Measurements from ENCODE around the gene APMAP.

APMAP gene

DNA sequence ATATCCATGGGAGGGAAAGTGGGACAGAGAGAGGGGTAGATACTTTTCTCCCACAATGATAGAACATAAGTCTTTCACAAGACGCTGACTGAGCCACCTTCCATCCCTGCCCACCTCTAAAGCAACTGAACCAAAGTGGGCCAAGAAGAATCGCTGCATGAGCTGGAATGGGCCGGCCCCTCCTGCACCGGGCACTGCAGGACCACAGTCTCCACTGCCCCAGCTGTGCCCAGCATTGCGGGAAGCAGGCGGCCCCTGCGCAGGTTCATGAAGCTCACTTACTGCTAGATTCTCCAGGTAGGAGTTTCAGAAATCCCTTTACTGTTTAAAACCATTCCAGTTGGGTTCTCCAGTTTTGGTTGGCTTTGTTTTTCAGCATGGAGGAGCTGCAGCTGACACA, 75.5 kb downstream of the APMAP start:
- TF ChIP-seq, protein P1, sequence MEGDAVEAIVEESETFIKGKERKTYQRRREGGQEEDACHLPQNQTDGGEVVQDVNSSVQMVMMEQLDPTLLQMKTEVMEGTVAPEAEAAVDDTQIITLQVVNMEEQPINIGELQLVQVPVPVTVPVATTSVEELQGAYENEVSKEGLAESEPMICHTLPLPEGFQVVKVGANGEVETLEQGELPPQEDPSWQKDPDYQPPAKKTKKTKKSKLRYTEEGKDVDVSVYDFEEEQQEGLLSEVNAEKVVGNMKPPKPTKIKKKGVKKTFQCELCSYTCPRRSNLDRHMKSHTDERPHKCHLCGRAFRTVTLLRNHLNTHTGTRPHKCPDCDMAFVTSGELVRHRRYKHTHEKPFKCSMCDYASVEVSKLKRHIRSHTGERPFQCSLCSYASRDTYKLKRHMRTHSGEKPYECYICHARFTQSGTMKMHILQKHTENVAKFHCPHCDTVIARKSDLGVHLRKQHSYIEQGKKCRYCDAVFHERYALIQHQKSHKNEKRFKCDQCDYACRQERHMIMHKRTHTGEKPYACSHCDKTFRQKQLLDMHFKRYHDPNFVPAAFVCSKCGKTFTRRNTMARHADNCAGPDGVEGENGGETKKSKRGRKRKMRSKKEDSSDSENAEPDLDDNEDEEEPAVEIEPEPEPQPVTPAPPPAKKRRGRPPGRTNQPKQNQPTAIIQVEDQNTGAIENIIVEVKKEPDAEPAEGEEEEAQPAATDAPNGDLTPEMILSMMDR (IDR thresholded peaks at IDR 0.05; ENCODE audit: low read depth, low read length) = no peak
- no peak for DNase-seq (ENCODE audit: extremely low read depth, low read depth)

DNA sequence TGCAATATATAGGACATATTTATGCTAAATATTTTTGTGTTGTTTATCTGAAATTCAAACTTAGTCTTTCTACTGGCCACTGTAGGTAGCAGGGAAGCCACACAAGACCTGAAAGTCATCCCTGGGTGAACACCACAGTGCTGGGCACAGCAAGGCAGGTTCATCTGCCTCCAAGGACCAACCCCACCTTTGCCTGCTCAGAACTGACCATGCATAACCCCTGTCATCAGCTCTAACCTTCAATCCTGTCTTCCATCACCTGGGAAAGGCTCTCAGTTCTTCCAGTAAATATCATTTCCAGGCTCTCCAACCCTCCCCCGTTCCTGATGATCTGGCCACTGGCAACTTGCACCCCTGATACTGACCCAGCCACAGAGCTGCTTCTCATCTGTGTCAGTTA, 76.1 kb downstream of the APMAP start:
- TF ChIP-seq, protein P1 (IDR thresholded peaks at IDR 0.05; ENCODE audit: low read depth, low read length) = no peak
- no peak for DNase-seq (ENCODE audit: extremely low read depth, low read depth)

DNA sequence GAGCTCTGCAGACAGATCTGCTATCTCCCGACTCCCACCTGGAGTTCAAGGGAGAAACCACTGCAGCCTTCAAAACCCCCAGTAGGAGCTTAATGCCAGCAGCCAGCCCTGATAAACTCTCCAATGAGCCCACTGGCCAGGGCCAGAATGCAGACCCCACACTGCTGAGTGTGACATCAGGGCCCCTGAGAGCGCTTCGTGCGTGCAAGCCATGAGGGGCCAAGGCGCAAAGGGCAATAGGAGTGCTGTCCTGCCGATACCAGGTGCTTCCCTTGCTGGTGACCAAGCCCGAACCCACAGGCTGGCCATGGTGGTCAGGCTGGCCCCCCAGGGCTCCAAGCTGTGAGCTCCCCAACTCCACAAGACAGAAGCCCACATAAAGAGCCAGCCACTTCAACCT, 76.7 kb downstream of the APMAP start:
- DNase-seq (ENCODE audit: extremely low read depth, low read depth) = no peak
- TF ChIP-seq, protein P1 (IDR thresholded peaks at IDR 0.05; ENCODE audit: low read depth, low read length) = no peak

DNA sequence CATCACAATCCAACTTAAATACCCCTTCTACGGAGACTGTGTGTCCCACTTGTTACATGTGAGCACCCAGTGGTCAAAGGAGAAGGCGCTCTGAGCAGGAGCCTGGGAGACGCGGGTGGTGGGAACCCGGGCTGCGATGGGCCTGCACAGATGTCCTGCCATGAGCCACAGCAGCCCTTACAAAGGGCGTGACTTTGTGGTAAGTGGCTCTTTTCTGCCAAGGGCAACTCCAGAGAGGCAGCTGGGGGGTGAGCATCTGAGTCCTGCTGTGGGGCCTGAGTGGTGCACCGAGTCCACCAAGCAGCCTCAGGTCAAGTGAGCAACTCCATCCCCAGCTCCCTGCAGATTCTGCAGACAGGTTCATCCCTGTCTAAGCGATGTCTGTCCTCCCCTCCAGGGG, 77.1 kb downstream of the APMAP start:
- TF ChIP-seq, protein P1 (IDR thresholded peaks at IDR 0.05; ENCODE audit: low read depth, low read length) = no peak
- no peak for DNase-seq (ENCODE audit: extremely low read depth, low read depth)

DNA sequence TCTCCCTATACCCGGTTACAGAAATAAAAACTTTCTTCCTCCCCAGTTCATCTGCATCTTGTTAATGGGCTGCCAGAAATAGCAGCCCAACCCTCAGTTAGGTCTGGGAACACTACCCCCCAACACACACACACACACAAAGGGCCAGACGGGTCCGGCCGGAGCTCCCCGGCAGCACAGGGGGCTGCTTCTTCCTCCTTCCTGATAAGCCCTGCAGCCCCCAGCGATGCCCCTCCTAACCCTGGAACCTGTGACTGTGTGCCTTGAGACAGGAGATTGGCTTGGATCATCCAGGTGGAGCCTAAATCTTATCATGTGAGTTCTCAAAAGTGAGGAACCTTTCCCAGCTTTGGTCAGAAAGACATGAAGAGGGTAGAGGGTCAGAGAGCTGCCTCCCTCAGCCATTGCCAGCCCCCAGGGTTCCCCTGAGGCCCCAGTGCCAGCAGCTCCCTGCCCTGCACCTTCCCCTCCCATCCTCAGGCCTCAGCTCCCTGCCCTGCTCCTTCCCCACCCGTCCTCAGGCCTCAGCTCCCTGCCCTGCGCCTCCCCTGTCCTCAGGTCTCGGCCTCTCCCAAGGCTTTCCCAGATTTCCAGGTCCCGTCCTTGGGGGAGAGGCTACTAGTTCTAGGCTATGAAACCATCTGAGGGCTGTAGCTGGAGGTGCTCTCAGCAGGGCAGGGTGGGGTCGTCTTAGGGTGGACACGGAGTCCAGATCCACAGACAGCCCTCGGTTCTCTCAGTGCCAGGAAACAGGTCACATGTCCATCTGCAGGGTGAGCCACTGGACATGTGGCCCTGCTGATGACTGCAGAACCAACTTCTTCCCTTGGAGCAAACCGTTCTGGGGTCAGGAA, 77.9 kb downstream of the APMAP start:
- no peak for DNase-seq (ENCODE audit: extremely low read depth, low read depth)
- TF ChIP-seq, protein P1 (IDR thresholded peaks at IDR 0.05; ENCODE audit: low read depth, low read length) = no peak

DNA sequence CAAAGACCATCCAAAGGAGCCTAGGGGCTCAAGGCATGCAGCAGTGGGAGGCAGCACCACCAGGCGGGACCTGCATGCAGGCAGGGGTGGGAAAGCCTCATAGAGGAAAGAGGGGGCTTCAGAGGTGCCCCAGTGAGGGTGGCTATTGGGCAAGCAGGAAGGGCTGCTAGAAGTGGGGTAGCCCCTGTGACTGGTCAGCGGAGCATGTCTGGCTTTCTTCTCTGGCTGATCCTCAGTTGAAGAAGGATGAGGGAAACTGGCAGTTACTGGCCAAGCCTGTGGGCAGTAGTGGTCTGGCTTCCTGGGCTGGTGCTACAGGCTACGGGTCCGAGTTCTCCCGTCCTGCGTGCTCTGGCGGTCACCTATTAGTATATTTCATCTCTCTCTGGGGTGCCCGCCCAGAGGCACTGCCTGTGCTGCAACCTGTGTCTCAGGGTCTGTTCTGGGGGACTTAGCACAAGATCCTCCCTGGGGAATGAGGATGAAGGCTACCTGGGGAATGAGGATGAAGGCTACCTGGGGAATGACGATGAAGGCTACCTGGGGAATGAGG, 79.4 kb downstream of the APMAP start:
- TF ChIP-seq, protein P1 (IDR thresholded peaks at IDR 0.05; ENCODE audit: low read depth, low read length) = no peak
- no peak for DNase-seq (ENCODE audit: extremely low read depth, low read depth)

All from AG09319 (cell line).